ENCODE data around the gene FES. TPM values are rescaled to one million over a fixed set of nuclear protein-coding genes. Genes with fewer than 3 reads are reported as not detected.
"Not testable (repeated sequence)": the region's sequence is repeated elsewhere in the genome, so short reads cannot be mapped to it uniquely, and the experiment has no call there.

Gene FES
- total and polyA plus RNA-seq, 4 donors, result 11.6 to 68.3 (median 33.1) TPM

DNA sequence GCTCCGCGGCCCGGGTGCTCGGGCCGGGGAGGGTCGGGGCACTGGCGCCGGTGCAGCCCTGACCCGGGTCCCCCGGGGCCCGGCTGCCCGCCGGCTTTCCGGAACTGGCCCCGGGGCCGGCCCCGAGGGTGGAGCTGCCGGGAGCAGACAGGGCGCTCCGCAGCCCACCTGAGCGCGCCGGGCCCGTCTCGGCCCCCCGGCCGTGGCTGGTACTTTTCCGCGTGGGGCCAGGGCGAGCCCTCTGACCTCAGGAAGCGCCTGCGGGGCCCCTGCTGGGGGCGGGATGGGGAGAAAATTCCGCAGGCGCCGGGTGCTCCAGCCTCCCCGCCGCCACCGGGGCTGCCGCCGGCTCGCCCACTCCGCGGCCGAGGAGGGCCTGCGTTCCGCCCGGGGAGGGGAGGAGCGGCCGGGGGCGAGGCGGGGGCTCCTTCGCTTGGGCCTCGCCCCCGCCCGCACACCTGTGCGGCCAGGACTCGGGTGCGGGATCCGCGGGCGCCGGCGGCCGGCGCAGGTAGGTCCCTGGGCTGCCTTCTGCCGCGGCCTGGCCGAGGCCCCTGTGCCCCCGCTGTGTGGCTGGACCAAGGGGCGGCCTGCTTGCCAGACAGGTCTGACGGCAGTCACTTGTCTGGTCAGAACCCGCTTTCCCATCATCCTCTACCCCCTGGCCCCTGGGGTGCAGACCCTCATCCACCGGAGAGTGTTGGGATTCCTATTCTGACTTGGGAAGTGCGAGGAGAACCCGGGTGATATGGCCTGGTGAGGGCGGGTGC lies 12.4 kb upstream of the FES start:
- DNase-seq (peak; percentile 53 to 79), ATAC-seq (ENCODE audit: low FRiP score) (no peak)
- peak overlapping the region; percentile 6 to 59 for H3K27ac ChIP-seq (ENCODE audit: low read depth in 1 of 2, low read length in 2 of 2)
- no peaks in the 10 kb centered on the region for H3K9me3 ChIP-seq (ENCODE audit: control insufficient read depth, low read length)
- peak overlapping the region; percentile 80 to 89 for H3K4me3 ChIP-seq (ENCODE audit: low read length in 2 of 2)
- WGBS, 2 donors, result 1% methylated on average over 39 to 77 of the region's 77 CpGs
- H3K4me1 ChIP-seq (ENCODE audit: control insufficient read depth in 1 of 2, insufficient read depth in 2 of 2, low read length in 2 of 2), result peaks cover 1 to 2% of the 10 kb centered on the region in 2 donors
- H3K36me3 ChIP-seq (ENCODE audit: control insufficient read depth in 1 of 2, insufficient read depth in 2 of 2, low read length in 1 of 2), result peaks cover 5 to 6% of the 10 kb centered on the region in 2 donors
- no peaks in the 10 kb centered on the region for H3K27me3 ChIP-seq (ENCODE audit: control insufficient read depth in 1 of 2, insufficient read depth in 2 of 2, low read length in 1 of 2)
- intact Hi-C loops (cut with DNase I), result loop anchor here in 1 of 2 donors (5.0 kb wide), 2 partner anchors 155 to 210 kb away; partner anchors contain the start of gene BLM

- Histone ChIP-seq H3K9me3 (ENCODE audit: control insufficient read depth, low read length) (no peaks in the 10 kb centered on the region), H3K27me3 (ENCODE audit: control insufficient read depth in 1 of 2, insufficient read depth in 2 of 2, low read length in 1 of 2) (no peaks in the 10 kb centered on the region), H3K4me1 (ENCODE audit: control insufficient read depth in 1 of 2, insufficient read depth in 2 of 2, low read length in 2 of 2) (peaks cover 1 to 2% of the 10 kb centered on the region in 2 donors), H3K36me3 (ENCODE audit: control insufficient read depth in 1 of 2, insufficient read depth in 2 of 2, low read length in 1 of 2) (peaks cover 6% of the 10 kb centered on the region in 2 donors), H3K27ac (ENCODE audit: low read depth in 1 of 2, low read length in 2 of 2) (peak overlapping the region; percentile 14 to 38), H3K4me3 (ENCODE audit: low read length in 2 of 2) (peak overlapping the region; percentile 80 to 89)
- intact Hi-C loops (cut with DNase I), result loop anchor here in 1 of 2 donors (5.0 kb wide), 2 partner anchors 155 to 210 kb away; partner anchors contain the start of gene BLM
- peak in 1 of 2 donors; percentile 55 for DNase-seq
- WGBS, 2 donors, result 15 to 19% methylated on average over 12 of the region's 12 CpGs
- no peak for ATAC-seq (ENCODE audit: low FRiP score)
Observed at GRCh38 chr15:90872486-90873184, 11.7 kb upstream of the FES start.

DNA sequence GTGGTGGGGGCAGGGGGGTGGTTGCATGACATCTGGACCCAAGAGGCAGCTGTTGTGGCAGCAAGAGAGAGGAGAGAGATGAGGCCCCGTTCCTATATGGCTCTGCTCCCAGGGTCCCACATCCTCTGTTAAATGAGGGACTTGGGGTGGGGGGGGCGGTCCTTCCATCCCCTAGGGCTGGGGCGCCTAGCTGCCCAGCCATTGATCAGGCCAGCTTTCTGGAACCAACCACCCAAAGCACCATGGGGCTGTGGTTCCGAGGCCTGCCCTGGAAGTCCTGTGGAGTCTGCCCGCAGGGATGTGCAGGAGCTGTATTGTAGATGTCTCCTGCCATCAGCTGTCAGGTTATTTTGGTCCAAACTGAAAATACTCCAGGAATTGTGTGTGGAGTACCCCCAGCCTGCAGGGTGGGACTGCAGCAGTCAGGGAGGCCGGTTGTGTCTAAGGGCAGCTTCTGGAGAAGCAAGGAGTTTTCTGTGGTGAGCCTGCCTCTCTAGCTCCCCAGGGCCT lies 10.8 kb upstream of the FES start:
- Histone ChIP-seq H3K4me3 (ENCODE audit: low read length in 2 of 2) (no peak overlapping the region), H3K36me3 (ENCODE audit: control insufficient read depth in 1 of 2, insufficient read depth in 2 of 2, low read length in 1 of 2) (peaks cover 6 to 8% of the 10 kb centered on the region in 2 donors), H3K9me3 (ENCODE audit: control insufficient read depth, low read length) (no peaks in the 10 kb centered on the region), H3K27me3 (ENCODE audit: control insufficient read depth in 1 of 2, insufficient read depth in 2 of 2, low read length in 1 of 2) (no peaks in the 10 kb centered on the region), H3K4me1 (ENCODE audit: control insufficient read depth in 1 of 2, insufficient read depth in 2 of 2, low read length in 2 of 2) (peaks cover 1 to 2% of the 10 kb centered on the region in 2 donors), H3K27ac (ENCODE audit: low read depth in 1 of 2, low read length in 2 of 2) (no peak overlapping the region)
- DNase-seq, result no peak
- WGBS, 2 donors, result 80 to 81% methylated on average over 6 of the region's 6 CpGs
- intact Hi-C loops (cut with DNase I), result loop anchor here in 1 of 2 donors (5.0 kb wide), 2 partner anchors 156 to 211 kb away; partner anchors contain the start of gene BLM
- ATAC-seq (ENCODE audit: low FRiP score), result no peak

DNA sequence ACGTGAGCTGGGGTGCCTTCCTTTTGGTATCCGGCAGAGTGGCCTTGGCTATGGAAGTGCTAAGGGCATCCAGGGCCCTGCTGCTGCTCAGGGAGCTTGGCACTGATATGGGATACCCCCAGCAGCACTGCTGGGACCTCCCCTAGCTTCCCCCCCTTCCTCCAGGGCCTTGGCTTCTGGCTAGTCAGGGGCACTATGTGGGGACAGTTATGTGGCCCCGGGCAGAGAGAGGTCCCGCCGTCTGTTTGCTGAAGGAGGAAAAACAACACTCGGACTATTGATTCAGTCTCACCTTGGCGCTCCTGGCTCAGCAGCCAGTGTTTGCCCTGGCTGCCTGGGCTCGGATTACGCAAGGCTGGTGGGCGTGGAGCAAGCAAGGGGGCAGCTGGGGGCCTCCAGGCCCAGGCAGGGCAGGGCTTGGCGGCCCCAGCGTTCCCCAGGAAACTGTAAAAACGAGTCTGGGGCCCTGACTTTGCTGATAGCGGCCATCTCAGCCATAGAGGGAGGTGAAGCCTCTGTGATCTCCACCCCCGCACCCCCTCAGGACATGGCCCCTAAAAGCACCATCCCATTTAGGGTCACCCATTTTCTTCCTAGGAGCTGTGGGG lies 10.2 kb upstream of the FES start:
- no peak overlapping the region for H3K4me3 ChIP-seq (ENCODE audit: low read length in 2 of 2)
- ATAC-seq (ENCODE audit: low FRiP score) (no peak), DNase-seq (no peak)
- WGBS, 2 donors, result 37 to 53% methylated on average over 15 of the region's 15 CpGs
- no peaks in the 10 kb centered on the region for H3K9me3 ChIP-seq (ENCODE audit: control insufficient read depth, low read length)
- intact Hi-C loops (cut with DNase I), result loop anchor here in 1 of 2 donors (5.0 kb wide), 2 partner anchors 157 to 212 kb away; partner anchors contain the start of gene BLM
- no peak overlapping the region for H3K27ac ChIP-seq (ENCODE audit: low read depth in 1 of 2, low read length in 2 of 2)
- peaks cover 6 to 10% of the 10 kb centered on the region in 2 donors for H3K36me3 ChIP-seq (ENCODE audit: control insufficient read depth in 1 of 2, insufficient read depth in 2 of 2, low read length in 1 of 2)
- H3K4me1 ChIP-seq (ENCODE audit: control insufficient read depth in 1 of 2, insufficient read depth in 2 of 2, low read length in 2 of 2), result peaks cover 1 to 2% of the 10 kb centered on the region in 2 donors
- no peaks in the 10 kb centered on the region for H3K27me3 ChIP-seq (ENCODE audit: control insufficient read depth in 1 of 2, insufficient read depth in 2 of 2, low read length in 1 of 2)

GRCh38 chr15:90874986-90875385 lies 9.3 kb upstream of the FES start:
- H3K27me3 ChIP-seq (ENCODE audit: control insufficient read depth in 1 of 2, insufficient read depth in 2 of 2, low read length in 1 of 2); H3K4me3 ChIP-seq (ENCODE audit: low read length in 2 of 2); H3K4me1 ChIP-seq (ENCODE audit: control insufficient read depth in 1 of 2, insufficient read depth in 2 of 2, low read length in 2 of 2); H3K27ac ChIP-seq (ENCODE audit: low read depth in 1 of 2, low read length in 2 of 2); H3K9me3 ChIP-seq (ENCODE audit: control insufficient read depth, low read length); DNase-seq; ATAC-seq (ENCODE audit: low FRiP score): not testable (repeated sequence)
- intact Hi-C loops (cut with DNase I), result loop anchor here in 1 of 2 donors (5.0 kb wide), 2 partner anchors 158 to 213 kb away; partner anchors contain the start of gene BLM
- WGBS, 2 donors, result 86 to 88% methylated on average over 9 of the region's 9 CpGs
- H3K36me3 ChIP-seq (ENCODE audit: control insufficient read depth in 1 of 2, insufficient read depth in 2 of 2, low read length in 1 of 2), result peaks cover 6 to 10% of the 10 kb centered on the region in 2 donors

DNA sequence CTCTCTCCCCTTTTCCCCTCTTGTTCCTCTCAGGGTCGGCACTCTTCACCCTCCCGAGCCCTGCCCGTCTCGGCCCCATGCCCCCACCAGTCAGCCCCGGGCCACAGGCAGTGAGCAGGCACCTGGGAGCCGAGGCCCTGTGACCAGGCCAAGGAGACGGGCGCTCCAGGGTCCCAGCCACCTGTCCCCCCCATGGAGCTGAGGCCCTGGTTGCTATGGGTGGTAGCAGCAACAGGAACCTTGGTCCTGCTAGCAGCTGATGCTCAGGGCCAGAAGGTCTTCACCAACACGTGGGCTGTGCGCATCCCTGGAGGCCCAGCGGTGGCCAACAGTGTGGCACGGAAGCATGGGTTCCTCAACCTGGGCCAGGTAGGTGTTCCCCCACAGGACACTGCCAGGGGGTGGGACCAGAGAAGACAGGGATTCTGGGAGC lies 8.7 kb upstream of the FES start:
- Histone ChIP-seq H3K27me3 (ENCODE audit: control insufficient read depth in 1 of 2, insufficient read depth in 2 of 2, low read length in 1 of 2) (no peaks in the 10 kb centered on the region), H3K4me3 (ENCODE audit: low read length in 2 of 2) (no peak overlapping the region), H3K9me3 (ENCODE audit: control insufficient read depth, low read length) (no peaks in the 10 kb centered on the region), H3K36me3 (ENCODE audit: control insufficient read depth in 1 of 2, insufficient read depth in 2 of 2, low read length in 1 of 2) (peaks cover 6 to 10% of the 10 kb centered on the region in 2 donors), H3K27ac (ENCODE audit: low read depth in 1 of 2, low read length in 2 of 2) (no peak overlapping the region), H3K4me1 (ENCODE audit: control insufficient read depth in 1 of 2, insufficient read depth in 2 of 2, low read length in 2 of 2) (no peaks in the 10 kb centered on the region)
- whole genome bisulfite sequencing, 2 donors, result 92 to 93% methylated on average over 12 of the region's 12 CpGs
- intact Hi-C loops (cut with DNase I), result no loop called here
- ATAC-seq (ENCODE audit: low FRiP score), result no peak
- no peak for DNase-seq

- no peaks in the 10 kb centered on the region for H3K4me1 ChIP-seq (ENCODE audit: control insufficient read depth in 1 of 2, insufficient read depth in 2 of 2, low read length in 2 of 2)
- intact Hi-C loops (cut with DNase I), result no loop called here
- no peak for ATAC-seq (ENCODE audit: low FRiP score)
- no peaks in the 10 kb centered on the region for H3K9me3 ChIP-seq (ENCODE audit: control insufficient read depth, low read length)
- peaks cover 6 to 12% of the 10 kb centered on the region in 2 donors for H3K36me3 ChIP-seq (ENCODE audit: control insufficient read depth in 1 of 2, insufficient read depth in 2 of 2, low read length in 1 of 2)
- H3K4me3 ChIP-seq (ENCODE audit: low read length in 2 of 2), result no peak overlapping the region
- no peaks in the 10 kb centered on the region for H3K27me3 ChIP-seq (ENCODE audit: control insufficient read depth in 1 of 2, insufficient read depth in 2 of 2, low read length in 1 of 2)
- no peak overlapping the region for H3K27ac ChIP-seq (ENCODE audit: low read depth in 1 of 2, low read length in 2 of 2)
- peak in 1 of 2 donors; percentile 74 for DNase-seq
- 92 to 93% methylated on average over 19 to 20 of the region's 20 CpGs for WGBS, 2 donors
Observed at GRCh38 chr15:90876046-90876445, 8.3 kb upstream of the FES start.

DNA sequence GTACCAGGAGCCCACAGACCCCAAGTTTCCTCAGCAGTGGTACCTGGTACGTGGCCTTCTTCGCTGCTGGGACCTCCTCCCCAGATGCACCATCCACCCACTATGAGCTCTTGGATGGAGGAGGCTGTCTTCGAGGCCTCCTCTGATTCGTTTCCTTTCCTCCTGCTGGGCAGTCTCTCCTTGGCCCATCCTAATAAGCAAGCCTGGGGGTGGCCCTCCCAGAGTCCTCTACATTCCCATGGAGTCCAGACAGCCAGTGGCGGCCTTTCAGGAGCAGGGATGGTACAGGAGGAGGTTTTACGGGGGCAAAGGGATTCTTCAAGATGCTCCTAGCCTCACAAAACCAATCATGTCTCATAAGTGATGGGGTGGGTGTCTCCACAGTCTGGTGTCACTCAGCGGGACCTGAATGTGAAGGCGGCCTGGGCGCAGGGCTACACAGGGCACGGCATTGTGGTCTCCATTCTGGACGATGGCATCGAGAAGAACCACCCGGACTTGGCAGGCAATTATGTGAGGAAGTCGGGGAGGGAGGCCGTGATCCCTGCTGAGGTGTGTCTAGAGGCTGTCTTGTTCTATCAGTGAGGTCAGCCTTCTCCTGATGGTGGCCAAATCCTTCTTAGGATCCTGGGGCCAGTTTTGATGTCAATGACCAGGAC lies 7.7 kb upstream of the FES start:
- 93% methylated on average over 15 of the region's 15 CpGs for WGBS, 2 donors
- Histone ChIP-seq H3K4me3 (ENCODE audit: low read length in 2 of 2) (no peak overlapping the region), H3K36me3 (ENCODE audit: control insufficient read depth in 1 of 2, insufficient read depth in 2 of 2, low read length in 1 of 2) (peaks cover 6 to 12% of the 10 kb centered on the region in 2 donors), H3K4me1 (ENCODE audit: control insufficient read depth in 1 of 2, insufficient read depth in 2 of 2, low read length in 2 of 2) (no peaks in the 10 kb centered on the region), H3K9me3 (ENCODE audit: control insufficient read depth, low read length) (no peaks in the 10 kb centered on the region), H3K27ac (ENCODE audit: low read depth in 1 of 2, low read length in 2 of 2) (no peak overlapping the region), H3K27me3 (ENCODE audit: control insufficient read depth in 1 of 2, insufficient read depth in 2 of 2, low read length in 1 of 2) (no peaks in the 10 kb centered on the region)
- intact Hi-C loops (cut with DNase I), result no loop called here
- ATAC-seq (ENCODE audit: low FRiP score), result no peak
- no peak for DNase-seq
